LNCAP (cell line): ENCODE measurements around the gene DEFB129.

Experiments
- TF ChIP-seq, protein P1 (sequence below): fragments of 450-650 bp; IDR thresholded peaks from 2 replicates; pipeline ENCODE4 v1.5.1; 2017; ENCODE audit warnings: mild to moderate bottlenecking

Gene DEFB129

DNA sequence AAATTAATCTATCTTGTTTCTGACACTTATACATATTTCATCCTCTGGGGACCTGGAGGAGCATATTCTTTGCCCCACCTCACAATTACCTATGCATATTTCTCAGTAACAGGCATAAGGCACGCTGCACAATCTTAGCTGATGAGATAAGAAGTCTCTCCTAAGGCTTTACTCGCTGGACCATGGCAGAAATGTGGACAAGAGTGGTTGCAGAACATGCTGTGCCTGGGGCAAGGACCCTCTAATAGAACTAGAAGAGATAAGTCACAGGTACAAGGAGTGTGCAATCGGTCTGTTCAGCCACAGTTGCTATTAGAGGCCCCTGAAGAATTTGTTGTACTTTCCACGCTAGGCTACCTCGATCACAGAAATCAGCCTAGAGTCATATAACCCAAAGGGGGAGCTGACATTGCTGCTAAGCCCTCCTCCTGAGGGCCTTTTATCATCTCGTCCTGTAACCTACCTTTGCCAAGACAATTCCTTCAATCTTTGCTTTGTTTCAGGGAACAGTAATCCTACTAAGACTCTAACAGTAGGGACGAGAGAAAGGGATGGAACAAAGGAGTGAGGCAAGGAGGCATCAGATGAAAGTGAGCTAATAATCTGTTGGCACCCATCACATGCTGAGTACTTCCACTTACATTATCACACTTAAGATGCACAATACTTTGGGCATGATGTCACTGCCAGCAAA, 16.1 kb upstream of the DEFB129 start:
- TF ChIP-seq, protein P1, sequence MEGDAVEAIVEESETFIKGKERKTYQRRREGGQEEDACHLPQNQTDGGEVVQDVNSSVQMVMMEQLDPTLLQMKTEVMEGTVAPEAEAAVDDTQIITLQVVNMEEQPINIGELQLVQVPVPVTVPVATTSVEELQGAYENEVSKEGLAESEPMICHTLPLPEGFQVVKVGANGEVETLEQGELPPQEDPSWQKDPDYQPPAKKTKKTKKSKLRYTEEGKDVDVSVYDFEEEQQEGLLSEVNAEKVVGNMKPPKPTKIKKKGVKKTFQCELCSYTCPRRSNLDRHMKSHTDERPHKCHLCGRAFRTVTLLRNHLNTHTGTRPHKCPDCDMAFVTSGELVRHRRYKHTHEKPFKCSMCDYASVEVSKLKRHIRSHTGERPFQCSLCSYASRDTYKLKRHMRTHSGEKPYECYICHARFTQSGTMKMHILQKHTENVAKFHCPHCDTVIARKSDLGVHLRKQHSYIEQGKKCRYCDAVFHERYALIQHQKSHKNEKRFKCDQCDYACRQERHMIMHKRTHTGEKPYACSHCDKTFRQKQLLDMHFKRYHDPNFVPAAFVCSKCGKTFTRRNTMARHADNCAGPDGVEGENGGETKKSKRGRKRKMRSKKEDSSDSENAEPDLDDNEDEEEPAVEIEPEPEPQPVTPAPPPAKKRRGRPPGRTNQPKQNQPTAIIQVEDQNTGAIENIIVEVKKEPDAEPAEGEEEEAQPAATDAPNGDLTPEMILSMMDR: no peak

- TF ChIP-seq, protein P1: no peak
Observed at GRCh38 chr20:214383-214782, 12.7 kb upstream of the DEFB129 start.

DNA sequence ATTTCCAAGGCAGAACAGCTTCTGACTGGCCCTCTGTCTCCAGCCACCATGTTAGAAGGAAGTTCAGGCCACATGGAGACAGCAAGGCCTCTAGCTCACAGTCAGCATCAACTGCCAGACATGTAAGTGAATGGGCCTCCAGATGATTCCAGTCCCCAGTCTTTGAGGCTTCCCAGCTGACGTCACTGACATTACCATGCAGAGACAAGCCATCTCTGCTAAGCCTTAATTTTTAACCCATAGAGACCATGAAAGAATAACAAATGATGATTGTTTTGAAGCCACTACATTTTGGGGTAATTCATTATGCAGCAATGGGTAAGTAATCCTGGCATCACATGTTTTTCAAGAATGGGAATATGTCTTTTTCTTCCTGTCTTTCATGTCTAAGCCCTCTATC, 11.3 kb upstream of the DEFB129 start:
- TF ChIP-seq, protein P1: no peak

DNA sequence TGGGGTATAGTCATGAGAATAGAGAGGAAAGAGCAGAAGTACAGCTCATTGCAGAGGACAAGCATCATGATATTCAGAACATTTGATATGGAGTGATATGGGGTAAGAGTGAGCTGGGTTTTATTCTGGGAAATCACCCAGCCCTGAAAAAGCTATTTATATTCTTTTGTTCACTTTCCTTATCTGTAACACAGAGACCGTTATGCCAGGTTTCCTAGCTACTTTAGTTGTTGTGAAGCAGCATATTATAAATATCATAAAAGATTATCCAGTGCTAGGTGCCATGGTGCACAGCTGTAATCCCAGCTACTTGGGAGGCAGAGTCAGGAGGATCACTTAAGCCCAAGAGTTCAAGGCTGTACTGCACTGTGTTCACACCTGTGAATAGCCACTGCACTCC, 9.8 kb upstream of the DEFB129 start:
- TF ChIP-seq, protein P1: no peak

DNA sequence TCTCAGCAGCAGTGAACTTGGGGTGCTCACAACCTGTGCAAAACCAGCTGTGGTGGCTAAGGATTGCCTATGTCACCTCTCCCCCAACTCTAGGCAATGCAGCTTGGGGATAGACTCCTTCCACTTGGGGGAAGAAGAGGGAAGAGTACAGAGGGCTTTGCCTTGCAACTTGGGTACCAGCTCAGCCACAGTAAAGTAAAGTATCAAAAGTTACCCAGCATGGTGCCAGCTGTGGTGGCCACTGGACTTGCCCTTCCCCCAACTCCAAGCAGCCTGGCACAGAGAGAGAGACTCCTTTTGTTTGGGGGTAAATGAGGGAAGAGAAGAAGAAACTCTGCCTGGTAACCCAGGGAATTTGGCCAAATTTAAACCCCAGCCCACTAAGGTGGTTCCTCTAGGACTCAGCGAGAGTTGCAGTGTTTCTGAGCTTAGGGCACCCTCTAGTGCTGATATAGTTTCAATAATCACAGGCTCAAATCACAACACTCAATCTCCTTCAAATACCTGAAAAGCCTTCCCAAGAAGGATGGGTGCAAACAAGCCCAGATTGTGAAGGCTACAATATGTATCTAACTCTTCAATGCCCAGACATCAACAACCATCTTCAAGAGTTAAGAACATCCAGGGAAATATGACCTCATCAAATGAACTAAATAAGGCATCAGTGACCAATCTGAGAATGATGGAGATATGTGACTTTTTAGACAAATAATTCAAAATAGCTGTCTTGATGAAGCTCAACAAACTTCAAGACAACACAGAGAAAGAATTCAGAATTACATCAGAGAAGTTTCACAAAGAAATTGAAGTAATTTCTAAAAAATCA, 7.6 kb upstream of the DEFB129 start:
- TF ChIP-seq, protein P1: peak; percentile 54

GRCh38 chr20:221258-221830, 5.7 kb upstream of the DEFB129 start:
- TF ChIP-seq, protein P1: no peak

DNA sequence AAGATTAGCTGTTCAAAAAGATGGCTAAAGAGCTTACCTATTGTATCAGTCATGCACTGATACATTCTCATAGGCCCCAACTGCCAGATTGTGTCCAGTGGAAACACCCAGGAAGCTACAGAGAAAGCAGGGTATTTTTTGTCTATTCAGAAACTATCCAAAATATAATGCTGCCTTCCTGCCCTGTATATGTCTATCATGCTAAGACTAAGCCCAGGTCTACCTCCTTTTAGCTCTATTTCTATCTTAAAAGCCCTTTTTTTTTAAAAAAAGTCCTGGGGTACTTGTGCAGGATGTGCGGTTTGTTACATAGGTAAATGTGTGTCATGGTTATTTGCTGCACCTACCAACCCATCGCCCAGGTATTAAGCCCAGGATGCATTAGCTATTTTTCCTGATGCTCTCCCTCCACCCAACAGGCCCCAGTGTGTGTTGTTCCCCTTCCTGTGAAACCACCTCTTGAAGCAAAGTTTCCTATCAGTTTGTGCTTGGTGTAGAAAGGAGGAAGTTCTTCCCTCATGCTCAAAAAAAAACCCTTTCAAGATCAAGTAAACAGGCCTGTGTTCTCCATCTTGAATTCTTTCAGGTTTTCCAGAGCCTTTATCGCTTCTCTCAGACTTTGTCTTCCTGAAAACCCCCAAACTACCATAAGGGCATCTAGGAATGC, 514 bp downstream of the DEFB129 start:
- TF ChIP-seq, protein P1: no peak
